HUES48 (cell line): ENCODE data around the gene FRMD4A.
"Not testable (repeated sequence)": the region's sequence is repeated elsewhere in the genome, so short reads cannot be mapped to it uniquely, and the experiment has no call there.

Experiments
- H3K27ac ChIP-seq: one replicate; pipeline ENCODE4 v1.7.0; 2013; ENCODE audit warnings: low read depth, low read length, inconsistent platforms
- H3K27me3 ChIP-seq: 2 replicates; pipeline ENCODE4 v1.6.1; 2013; ENCODE audit warnings: mild to moderate bottlenecking, low read length; ENCODE audit not compliant: control insufficient read depth, insufficient read depth
- H3K36me3 ChIP-seq: 2 replicates; pipeline ENCODE4 v1.6.1; 2013; ENCODE audit warnings: low read length; ENCODE audit not compliant: control insufficient read depth, insufficient read depth
- H3K4me1 ChIP-seq: 2 replicates; pipeline ENCODE4 v1.6.1; 2013; ENCODE audit warnings: mild to moderate bottlenecking, low read length; ENCODE audit not compliant: control insufficient read depth, insufficient read depth
- H3K4me3 ChIP-seq: 2 replicates; pipeline ENCODE4 v1.5.1; 2013; ENCODE audit warnings: mild to moderate bottlenecking, low read depth, low read length
- H3K9ac ChIP-seq: 2 replicates; pipeline ENCODE4 v1.6.1; 2013; ENCODE audit warnings: mild to moderate bottlenecking, low read depth, low read length, moderate library complexity
- H3K9me3 ChIP-seq: 2 replicates; pipeline ENCODE4 v1.6.1; 2013; ENCODE audit warnings: low read length; ENCODE audit not compliant: control insufficient read depth, insufficient read depth

Gene FRMD4A

DNA sequence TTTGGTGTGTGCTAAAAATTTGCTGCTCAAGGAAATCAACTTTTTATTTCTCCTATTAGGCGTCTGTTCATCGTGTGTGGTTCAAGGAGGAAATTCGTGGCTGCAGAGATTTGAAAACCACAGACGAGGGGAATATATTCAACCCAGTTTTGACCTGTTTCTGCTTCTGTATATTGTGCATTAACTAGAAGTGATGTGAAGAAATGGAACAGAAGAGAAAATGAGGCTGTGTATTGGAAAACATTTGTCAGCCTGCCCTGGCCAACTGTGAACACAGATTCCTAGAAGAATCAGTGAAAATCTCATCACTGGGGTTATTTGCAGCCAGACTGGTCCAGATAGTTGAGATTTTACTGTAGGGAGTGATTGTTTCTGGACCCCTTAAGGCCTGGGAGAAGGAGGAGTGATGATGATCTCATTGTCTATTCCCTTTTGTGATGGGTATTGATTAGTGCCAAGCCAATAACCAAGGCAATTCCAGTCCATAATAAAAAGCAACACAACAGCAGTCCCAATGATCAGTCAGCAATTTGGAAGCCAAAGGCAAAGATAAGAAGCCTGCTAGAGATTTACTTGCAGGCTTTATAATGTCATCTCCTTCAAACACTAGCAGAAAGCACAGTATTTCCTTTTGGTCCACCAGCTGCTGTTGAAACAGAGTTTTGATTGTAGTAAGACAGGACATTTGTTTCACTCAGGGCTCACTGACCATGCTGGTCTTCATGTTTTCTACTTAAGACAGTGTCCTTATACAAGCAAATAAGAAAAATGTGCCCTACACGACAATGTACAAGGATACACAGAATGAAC lies 404.5 kb downstream of the FRMD4A start:
- no peaks in the 10 kb centered on the region for H3K36me3 ChIP-seq
- H3K9ac ChIP-seq, result no peak overlapping the region
- no peak overlapping the region for H3K4me3 ChIP-seq
- peaks cover 10% of the 10 kb centered on the region for H3K4me1 ChIP-seq
- H3K27me3 ChIP-seq, result no peaks in the 10 kb centered on the region
- H3K27ac ChIP-seq, result no peak overlapping the region
- no peaks in the 10 kb centered on the region for H3K9me3 ChIP-seq

DNA sequence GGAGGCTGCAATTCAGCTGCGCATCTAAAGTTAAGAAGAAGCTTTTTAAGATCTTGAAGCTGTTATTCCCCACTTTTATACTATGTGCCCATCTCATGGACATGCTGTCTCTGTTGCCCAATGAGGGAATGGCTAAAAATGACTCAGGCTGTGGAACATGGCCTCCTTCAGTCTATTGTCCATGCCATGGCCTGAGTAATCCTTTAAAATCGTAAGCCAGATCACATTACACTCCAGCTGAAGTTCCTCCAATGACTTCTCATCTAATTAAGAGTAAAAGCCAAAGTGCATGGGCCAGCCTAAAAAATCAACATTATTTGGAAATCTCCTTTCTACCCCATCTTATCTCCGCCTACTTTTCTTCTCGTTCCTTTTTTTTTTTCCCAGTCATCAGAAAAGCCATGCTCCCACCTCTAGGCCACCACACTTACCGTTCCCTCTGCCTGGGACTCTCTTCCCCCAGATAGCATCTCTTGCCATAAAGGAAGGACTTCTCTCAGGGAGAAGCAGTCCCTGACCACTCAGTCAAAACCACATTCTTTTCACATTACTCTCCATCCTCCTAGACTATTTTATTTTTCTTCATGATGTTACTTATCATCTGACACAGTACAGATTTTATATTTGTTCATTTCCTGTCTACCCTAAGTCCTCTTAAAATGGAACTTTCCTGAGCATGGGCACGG lies 406.5 kb downstream of the FRMD4A start:
- H3K27ac ChIP-seq, result no peak overlapping the region
- no peaks in the 10 kb centered on the region for H3K27me3 ChIP-seq

DNA sequence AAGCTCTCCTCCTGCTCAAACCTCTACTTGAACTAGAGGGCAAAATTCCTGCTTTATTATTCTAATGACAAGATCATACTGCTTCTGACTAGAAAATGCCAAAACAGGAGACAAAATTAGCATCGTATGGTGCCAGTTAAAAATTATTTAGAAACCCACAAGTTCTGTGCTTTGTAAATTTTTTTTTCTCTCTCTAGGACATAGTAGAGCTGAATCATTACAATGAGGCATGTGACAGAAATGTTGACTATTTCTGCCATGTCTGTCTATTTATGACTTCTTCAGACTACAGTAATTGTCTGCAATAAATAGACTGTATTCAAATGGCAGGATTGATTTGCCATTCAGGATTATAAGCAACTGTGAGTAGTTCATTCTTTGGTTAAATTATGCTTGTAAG lies 408.1 kb downstream of the FRMD4A start:
- Histone ChIP-seq H3K36me3 (no peaks in the 10 kb centered on the region), H3K9me3 (no peaks in the 10 kb centered on the region), H3K27ac (no peak overlapping the region), H3K9ac (no peak overlapping the region), H3K4me1 (peaks cover 6% of the 10 kb centered on the region; the same call in 1 of the 2 replicates), H3K4me3 (no peak overlapping the region), H3K27me3 (no peaks in the 10 kb centered on the region)

More for the DNA sequence above, 406.5 kb downstream of the FRMD4A start:
- Histone ChIP-seq H3K4me1 (peaks cover 16% of the 10 kb centered on the region), H3K4me3 (no peak overlapping the region), H3K9me3 (no peaks in the 10 kb centered on the region), H3K36me3 (no peaks in the 10 kb centered on the region), H3K9ac (no peak overlapping the region)

DNA sequence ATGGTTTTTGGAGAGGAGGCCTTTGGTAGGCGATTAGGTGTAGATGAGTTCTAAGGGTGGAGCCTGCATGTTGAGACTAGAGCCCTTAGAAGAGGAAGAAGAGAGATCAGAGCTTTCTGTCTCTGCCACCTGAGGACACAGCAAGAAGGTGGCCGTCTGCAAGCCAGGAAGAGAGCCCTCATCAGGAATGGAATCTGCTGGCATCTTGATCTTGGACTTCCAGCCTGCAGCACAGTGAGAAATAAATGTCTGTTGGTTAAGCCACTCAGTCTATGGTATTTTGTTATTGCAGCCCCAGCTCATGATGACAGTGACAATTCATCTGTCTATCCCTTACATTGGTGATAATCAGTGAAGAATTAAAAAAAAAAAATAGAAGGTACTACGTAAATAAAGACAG lies 408.8 kb downstream of the FRMD4A start:
- H3K27ac ChIP-seq, result no peak overlapping the region

DNA sequence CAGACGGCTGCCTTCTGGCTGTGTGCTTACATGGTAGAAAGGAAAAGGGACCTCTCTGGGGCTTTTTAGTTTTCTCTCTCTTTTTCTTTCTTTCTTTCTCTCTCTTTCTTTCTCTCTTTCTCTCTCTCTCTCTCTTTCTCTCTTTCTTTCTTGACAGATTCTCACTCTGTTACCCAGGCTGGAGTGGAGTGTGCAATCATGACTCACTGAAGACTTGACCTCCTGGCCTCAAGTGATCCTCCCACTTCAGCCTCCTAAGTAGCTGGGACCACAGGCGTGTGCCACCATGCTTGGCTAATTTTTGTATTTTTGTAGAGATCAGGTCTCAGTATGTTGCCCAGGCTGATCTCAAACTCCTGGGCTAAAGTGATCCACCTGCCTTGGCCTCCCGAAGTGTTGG lies 409.6 kb downstream of the FRMD4A start:
- not testable (repeated sequence) for H3K27me3 ChIP-seq, H3K9ac ChIP-seq, H3K4me3 ChIP-seq, H3K9me3 ChIP-seq, H3K36me3 ChIP-seq, H3K4me1 ChIP-seq, H3K27ac ChIP-seq

More for the DNA sequence above, 408.8 kb downstream of the FRMD4A start:
- H3K9me3 ChIP-seq, result no peaks in the 10 kb centered on the region
- H3K4me1 ChIP-seq, result peaks cover 6% of the 10 kb centered on the region; the same call in 1 of the 2 replicates
- H3K4me3 ChIP-seq, result no peak overlapping the region
- no peaks in the 10 kb centered on the region for H3K36me3 ChIP-seq
- H3K9ac ChIP-seq, result no peak overlapping the region
- no peaks in the 10 kb centered on the region for H3K27me3 ChIP-seq

DNA sequence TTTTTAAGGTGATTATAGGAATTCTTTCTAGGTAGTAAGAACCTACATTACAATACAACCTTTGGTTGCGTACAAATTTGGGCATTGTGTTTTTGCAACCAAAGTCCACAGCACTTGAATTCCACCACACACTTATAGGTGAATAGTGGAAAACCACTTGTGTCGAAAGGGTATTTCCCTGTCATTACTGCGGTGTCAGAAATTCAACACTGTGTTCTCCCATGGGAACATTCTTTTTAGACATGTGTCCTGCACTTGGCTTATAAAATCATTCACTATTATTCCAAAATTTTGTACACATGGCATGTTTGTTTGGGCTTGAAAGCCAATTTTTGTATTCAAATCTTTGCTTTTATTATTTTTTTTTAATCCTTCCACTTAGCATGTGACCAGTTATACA lies 410.3 kb downstream of the FRMD4A start:
- H3K9me3 ChIP-seq, result no peaks in the 10 kb centered on the region
- H3K27ac ChIP-seq, result no peak overlapping the region
- H3K4me3 ChIP-seq, result no peak overlapping the region
- H3K36me3 ChIP-seq, result no peaks in the 10 kb centered on the region
- H3K9ac ChIP-seq, result no peak overlapping the region
- no peaks in the 10 kb centered on the region for H3K27me3 ChIP-seq
- H3K4me1 ChIP-seq, result 0 out of 2 replicates have a peak, but pooled peaks cover 6% of the 10 kb centered on the region

DNA sequence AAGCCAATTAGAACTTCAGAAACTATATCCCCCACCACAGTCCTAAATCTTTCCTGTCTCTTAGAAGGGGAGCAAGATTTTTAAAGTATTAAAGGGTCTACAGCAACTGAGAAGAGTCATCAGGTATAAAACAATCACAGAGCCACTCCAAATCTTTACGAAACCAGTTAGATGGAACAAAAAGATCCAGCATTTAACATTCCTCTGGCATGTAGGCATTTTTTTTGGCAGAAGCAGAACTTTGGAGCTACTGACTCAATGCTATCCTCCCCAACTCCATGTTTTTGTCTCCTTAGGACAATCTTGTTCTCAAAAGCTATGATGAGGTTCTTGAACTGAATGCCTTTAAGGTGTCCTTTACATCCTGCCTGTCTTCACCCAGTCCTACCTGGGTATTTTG lies 410.7 kb downstream of the FRMD4A start:
- Histone ChIP-seq H3K27ac (no peak overlapping the region), H3K9me3 (no peaks in the 10 kb centered on the region), H3K36me3 (no peaks in the 10 kb centered on the region), H3K4me3 (no peak overlapping the region), H3K27me3 (no peaks in the 10 kb centered on the region), H3K9ac (no peak overlapping the region), H3K4me1 (0 out of 2 replicates have a peak, but pooled peaks cover 6% of the 10 kb centered on the region)

DNA sequence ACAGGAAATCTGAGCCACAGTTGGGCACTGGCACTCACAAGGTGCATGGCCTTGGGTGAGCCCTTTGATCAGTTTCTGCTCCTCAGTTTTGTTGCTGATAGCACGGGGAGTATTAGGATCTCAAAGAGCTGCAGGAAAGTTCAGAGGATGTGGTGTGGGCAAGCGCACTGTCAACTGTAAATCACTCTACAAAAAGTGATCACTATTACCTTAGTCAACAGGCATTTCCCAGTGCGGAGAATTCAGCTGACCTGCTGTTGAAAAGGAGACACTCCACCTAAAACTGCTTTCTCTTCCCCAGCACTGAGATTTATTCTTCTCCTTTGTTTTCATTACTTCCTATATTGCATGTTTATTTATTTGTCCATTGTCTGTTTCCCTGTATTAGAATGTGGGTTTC lies 412.9 kb downstream of the FRMD4A start:
- H3K36me3 ChIP-seq, result no peaks in the 10 kb centered on the region
- H3K4me3 ChIP-seq, result no peak overlapping the region
- no peaks in the 10 kb centered on the region for H3K27me3 ChIP-seq
- H3K4me1 ChIP-seq, result 0 out of 2 replicates have a peak, but pooled peaks cover 6% of the 10 kb centered on the region
- no peaks in the 10 kb centered on the region for H3K9me3 ChIP-seq
- no peak overlapping the region for H3K27ac ChIP-seq
- H3K9ac ChIP-seq, result no peak overlapping the region

DNA sequence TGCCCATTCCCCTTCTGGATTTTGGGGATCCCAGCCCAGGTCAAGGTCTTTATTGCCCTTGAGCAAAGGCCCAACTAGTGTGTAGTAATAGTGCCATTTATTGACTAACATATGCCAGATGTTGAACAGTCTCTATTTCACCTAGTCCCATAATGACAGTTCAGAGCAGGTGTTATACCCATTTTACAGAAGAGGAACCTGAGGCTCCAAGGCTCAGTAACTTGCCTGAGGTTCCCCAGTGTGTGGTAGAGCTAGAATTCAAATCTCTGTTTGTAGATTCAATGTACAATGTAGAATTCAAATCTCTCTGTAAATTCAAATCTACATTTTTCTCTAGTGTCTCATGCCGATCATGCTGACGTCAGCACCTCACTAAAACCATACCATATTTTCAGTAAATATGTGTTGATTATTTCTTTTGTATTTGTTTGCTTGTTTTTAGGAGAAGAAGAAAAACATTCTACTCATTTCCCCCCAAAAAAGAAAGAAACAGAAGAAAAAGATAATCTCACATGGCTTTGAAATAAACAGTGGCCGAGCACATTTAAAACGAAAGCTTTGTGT lies 414.3 kb downstream of the FRMD4A start:
- H3K27me3 ChIP-seq, result no peaks in the 10 kb centered on the region
- H3K9me3 ChIP-seq, result no peaks in the 10 kb centered on the region
- H3K36me3 ChIP-seq, result no peaks in the 10 kb centered on the region
- no peak overlapping the region for H3K27ac ChIP-seq
- no peak overlapping the region for H3K4me3 ChIP-seq
- H3K4me1 ChIP-seq, result 0 out of 2 replicates have a peak, but pooled peaks cover 6% of the 10 kb centered on the region
- no peak overlapping the region for H3K9ac ChIP-seq

DNA sequence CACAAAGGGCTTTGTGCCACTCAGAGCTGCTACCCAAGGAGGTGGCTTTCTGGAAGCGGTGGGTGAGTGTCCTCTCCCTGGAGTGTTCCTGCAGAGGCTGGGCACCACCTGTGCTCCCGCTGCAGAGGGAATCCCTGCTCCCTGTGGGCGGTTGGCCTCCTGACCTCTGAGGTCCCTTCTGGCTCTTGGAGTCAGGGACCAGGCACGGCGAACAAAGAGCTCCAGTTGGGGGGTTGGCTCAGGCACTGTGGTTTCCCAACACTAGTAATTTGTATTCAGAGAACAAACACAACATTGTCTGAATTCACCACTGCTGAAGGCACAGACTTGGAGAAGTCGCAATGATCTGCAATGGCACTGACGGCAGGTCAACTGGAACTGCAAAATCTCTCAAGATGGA lies 415.0 kb downstream of the FRMD4A start:
- Histone ChIP-seq H3K4me3 (no peak overlapping the region), H3K9ac (no peak overlapping the region), H3K27me3 (no peaks in the 10 kb centered on the region), H3K27ac (no peak overlapping the region), H3K4me1 (0 out of 2 replicates have a peak, but pooled peaks cover 6% of the 10 kb centered on the region), H3K36me3 (no peaks in the 10 kb centered on the region), H3K9me3 (no peaks in the 10 kb centered on the region)

DNA sequence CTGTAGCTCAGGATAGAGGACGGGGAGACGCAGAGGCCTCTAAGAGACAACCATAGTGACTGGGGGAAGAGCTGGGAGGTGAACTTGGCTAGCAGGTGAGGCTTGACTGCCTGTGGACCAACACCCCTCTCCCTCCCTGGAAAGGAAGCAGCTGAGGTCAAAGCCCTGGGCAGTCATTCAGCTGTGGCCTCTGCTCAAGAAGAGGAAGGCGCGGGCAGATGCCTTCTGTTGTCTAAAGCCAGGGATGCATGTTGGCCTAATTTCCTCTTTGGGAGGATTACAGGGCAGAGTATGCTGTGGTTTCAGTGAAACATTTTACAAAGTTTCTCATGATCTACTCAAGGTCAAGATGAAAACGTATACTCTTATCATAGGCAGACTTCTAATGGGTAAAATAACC lies 416.8 kb downstream of the FRMD4A start:
- no peaks in the 10 kb centered on the region for H3K27me3 ChIP-seq
- H3K36me3 ChIP-seq, result no peaks in the 10 kb centered on the region
- no peaks in the 10 kb centered on the region for H3K4me1 ChIP-seq
- no peak overlapping the region for H3K27ac ChIP-seq
- no peak overlapping the region for H3K4me3 ChIP-seq
- no peak overlapping the region for H3K9ac ChIP-seq
- H3K9me3 ChIP-seq, result no peaks in the 10 kb centered on the region
